ENCODE results near the gene NEDD4L. TPM values are rescaled to one million over a fixed set of nuclear protein-coding genes. Genes with fewer than 3 reads are reported as not detected.

NEDD4L gene
- total RNA-seq, 1 experiment from 2014 or later: 57.4 TPM

DNA sequence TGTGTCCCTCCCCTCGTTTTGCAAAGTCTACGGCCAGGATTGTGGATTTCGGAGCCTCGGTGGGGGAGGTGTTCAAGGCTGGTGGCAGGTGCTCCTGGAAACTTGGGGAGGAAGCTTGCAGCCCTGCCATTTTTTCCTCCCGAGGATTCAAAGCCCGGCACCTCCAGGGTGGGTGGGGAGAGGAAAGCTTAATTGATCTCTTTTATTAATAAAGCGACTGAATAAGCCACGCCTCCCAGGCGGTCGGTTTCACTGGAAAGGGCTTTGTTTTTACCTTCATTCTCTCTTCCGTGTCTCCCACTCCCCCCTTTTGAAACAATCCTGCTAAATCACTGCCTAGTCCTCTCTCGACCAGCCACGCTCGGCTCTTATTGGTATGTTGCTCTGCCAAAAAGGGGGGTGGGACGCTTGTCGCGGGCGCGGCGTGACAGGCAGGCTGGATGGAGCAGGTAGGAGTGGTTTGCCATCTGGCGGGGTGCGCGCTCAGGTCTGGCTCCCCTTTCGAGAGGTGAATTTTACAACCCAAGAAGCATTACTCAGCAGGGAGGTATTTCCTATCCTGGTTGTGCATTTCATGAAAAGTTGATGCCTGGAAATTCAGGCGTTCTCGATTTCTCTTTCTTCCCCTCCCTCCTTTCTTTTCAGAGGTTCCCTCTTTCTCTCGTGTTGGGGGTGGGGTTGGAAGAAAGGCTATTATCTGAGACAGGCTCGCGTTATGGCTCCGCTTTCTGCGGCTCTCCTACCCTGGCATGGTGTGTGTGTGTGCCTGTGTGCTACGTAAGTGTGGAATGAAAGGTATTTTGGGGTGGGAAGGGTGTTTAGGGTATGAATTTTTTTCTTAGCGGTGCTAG, 1.4 kb downstream of the NEDD4L start:
- peaks cover 23% of the 10 kb centered on the region; the same call in 1 of the 2 replicates for H3F3A ChIP-seq (ENCODE audit: insufficient read depth, low read depth)
- ChIA-PET POLR2A (ENCODE audit: unreplicated experiment) (interaction anchor here (0.6 kb wide), 2 partner anchors 79 to 277 kb away, joined by 3 to 30 read pairs; no protein-coding TSS in a partner anchor), CTCF (interaction anchor here (1.0 kb wide), 1 partner anchor 76 kb away, joined by 5 read pairs; no protein-coding TSS in a partner anchor)
- H3K4me1 ChIP-seq (replicated peaks; ENCODE audit: insufficient read depth): peaks cover 27% of the 10 kb centered on the region
- H3K36me3 ChIP-seq (ENCODE audit: low read depth): peaks cover 7% of the 10 kb centered on the region; the same call in 1 of the 2 replicates
- H3K4me3 ChIP-seq: peak overlapping the region; percentile 91
- peak overlapping the region; percentile 81 for H3K4me2 ChIP-seq
- DNase-seq: peak; percentile 70 to 88
- peak overlapping the region; percentile 77 for H3K27ac ChIP-seq
- no TSS peak for BruUV-seq (replicated peaks)
- no peak for TF ChIP-seq EZH2 (IDR thresholded peaks at IDR 0.05; ENCODE audit: low read depth)
- TF ChIP-seq, protein P1, sequence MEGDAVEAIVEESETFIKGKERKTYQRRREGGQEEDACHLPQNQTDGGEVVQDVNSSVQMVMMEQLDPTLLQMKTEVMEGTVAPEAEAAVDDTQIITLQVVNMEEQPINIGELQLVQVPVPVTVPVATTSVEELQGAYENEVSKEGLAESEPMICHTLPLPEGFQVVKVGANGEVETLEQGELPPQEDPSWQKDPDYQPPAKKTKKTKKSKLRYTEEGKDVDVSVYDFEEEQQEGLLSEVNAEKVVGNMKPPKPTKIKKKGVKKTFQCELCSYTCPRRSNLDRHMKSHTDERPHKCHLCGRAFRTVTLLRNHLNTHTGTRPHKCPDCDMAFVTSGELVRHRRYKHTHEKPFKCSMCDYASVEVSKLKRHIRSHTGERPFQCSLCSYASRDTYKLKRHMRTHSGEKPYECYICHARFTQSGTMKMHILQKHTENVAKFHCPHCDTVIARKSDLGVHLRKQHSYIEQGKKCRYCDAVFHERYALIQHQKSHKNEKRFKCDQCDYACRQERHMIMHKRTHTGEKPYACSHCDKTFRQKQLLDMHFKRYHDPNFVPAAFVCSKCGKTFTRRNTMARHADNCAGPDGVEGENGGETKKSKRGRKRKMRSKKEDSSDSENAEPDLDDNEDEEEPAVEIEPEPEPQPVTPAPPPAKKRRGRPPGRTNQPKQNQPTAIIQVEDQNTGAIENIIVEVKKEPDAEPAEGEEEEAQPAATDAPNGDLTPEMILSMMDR (conservative IDR thresholded peaks at IDR 0.05): no peak
- intact Hi-C loops (cut with micrococcal nuclease; ENCODE audit: unreplicated experiment): loop anchor here (1.0 to 10.0 kb wide), 2 partner anchors 43 to 449 kb away; no protein-coding TSS in a partner anchor
- no peaks in the 10 kb centered on the region for H3K9me2 ChIP-seq (ENCODE audit: insufficient read depth)
- H4K20me1 ChIP-seq (ENCODE audit: insufficient read depth): no peaks in the 10 kb centered on the region
- H2AFZ ChIP-seq: peak overlapping the region; percentile 86
- peaks cover 61% of the 10 kb centered on the region for H3K79me2 ChIP-seq (ENCODE audit: low read depth)
- no peaks in the 10 kb centered on the region for H3K27me3 ChIP-seq (ENCODE audit: insufficient read depth, low read depth)
- no peaks in the 10 kb centered on the region for H3K9me3 ChIP-seq (ENCODE audit: insufficient read depth, low read depth)

DNA sequence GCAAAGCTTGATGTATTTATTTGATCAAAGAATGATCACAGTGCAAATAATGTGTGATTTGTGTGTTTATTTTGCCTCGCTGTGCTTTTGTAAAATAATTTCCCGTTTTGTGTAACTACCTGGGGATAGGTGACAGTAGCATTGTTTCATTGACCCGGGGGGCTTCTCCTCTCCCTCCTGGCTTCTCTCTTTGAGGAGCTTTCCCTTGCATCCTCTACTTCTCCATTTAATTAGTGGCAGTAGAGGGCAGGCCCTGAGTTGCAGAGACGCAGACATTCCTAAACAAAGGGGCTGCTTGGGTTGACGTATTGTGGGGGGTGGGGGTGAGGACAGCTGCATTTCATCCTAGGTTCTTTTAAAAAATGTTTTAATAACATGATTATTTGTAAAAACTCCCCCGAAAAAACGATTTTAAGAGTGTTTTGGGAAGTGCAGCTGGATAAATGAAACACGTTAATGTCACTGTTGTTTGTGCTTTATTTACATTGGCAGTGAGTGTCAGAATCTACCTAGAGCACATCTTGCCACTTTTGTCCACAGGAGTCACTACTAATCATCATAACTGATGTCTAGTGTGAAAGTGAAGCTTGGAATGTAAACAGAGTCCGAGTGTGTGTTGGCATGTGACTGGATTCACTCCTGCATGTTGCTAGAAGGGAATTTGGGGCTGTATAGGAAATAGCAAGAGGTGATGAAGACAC, 2.2 kb downstream of the NEDD4L start:
- no peaks in the 10 kb centered on the region for H4K20me1 ChIP-seq (ENCODE audit: insufficient read depth)
- H3K27ac ChIP-seq: peak overlapping the region; percentile 77
- H3K36me3 ChIP-seq (ENCODE audit: low read depth): peaks cover 7% of the 10 kb centered on the region; the same call in 1 of the 2 replicates
- TF ChIP-seq EZH2 (IDR thresholded peaks at IDR 0.05; ENCODE audit: low read depth): no peak
- TF ChIP-seq, protein P1 (conservative IDR thresholded peaks at IDR 0.05): no peak
- DNase-seq: peak in 1 of 2 experiments; percentile 56
- no peaks in the 10 kb centered on the region for H3K9me2 ChIP-seq (ENCODE audit: insufficient read depth)
- TSS peak; percentile 29 for BruUV-seq (replicated peaks)
- H3K9me3 ChIP-seq (ENCODE audit: insufficient read depth, low read depth): no peaks in the 10 kb centered on the region
- POLR2A ChIA-PET (ENCODE audit: unreplicated experiment): interaction anchor here (0.6 kb wide), 1 partner anchor 78 kb away, joined by 3 read pairs; no protein-coding TSS in a partner anchor
- H3K27me3 ChIP-seq (ENCODE audit: insufficient read depth, low read depth): no peaks in the 10 kb centered on the region
- peaks cover 33% of the 10 kb centered on the region for H3K4me1 ChIP-seq (replicated peaks; ENCODE audit: insufficient read depth)
- peaks cover 69% of the 10 kb centered on the region for H3K79me2 ChIP-seq (ENCODE audit: low read depth)
- intact Hi-C loops (cut with micrococcal nuclease; ENCODE audit: unreplicated experiment): loop anchor here (10.0 kb wide), 1 partner anchor 449 kb away; no protein-coding TSS in a partner anchor
- peak overlapping the region; percentile 81 for H3K4me2 ChIP-seq
- peak overlapping the region; percentile 86; the same call in 1 of the 2 replicates for H2AFZ ChIP-seq
- peaks cover 25% of the 10 kb centered on the region; the same call in 1 of the 2 replicates for H3F3A ChIP-seq (ENCODE audit: insufficient read depth, low read depth)
- CTCF ChIA-PET: interaction anchor here (1.0 kb wide), 1 partner anchor 76 kb away, joined by 5 read pairs; no protein-coding TSS in a partner anchor
- H3K4me3 ChIP-seq: peak overlapping the region; percentile 91

Measured in PC-9 (cell line).